ENCODE data around the gene YDJC. TPM values are rescaled to one million over a fixed set of nuclear protein-coding genes. Genes with fewer than 3 reads are reported as not detected.
A peak's percentile ranks its signal among the peaks of the same experiment; 100 is the strongest.

YDJC gene
- total and polyA plus RNA-seq, 4 donors: 11.0 to 41.1 (median 31.3) TPM

DNA sequence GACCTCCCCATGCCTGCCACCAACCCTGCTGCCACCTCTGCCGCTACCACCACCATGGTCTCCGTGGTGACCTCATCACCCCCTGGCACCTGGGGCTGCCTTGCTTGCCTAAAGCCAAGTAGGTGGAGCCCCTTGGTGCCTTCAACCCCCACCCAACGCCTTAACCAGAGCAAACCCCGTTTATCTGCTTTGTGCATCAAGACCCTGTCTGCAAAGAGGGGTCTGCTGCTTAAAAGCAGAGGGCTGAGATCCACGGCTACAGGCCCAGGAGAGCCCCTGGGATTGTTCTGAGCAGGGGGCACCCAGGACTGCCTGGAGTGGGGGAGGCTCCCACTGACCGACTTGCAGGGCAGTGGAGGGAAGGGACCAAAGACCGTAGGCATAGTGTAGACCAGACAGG is 31.1 kb upstream of the YDJC start:
- no peak overlapping the region for H3K4me3 ChIP-seq
- DNase-seq (no peak), ATAC-seq (ENCODE audit: insufficient read depth, low FRiP score) (no peak)
- no peaks in the 10 kb centered on the region for H3K9me3 ChIP-seq (ENCODE audit: control insufficient read depth in 4 of 4, insufficient read depth in 3 of 4, low read length in 3 of 4)
- H3K36me3 ChIP-seq (ENCODE audit: control insufficient read depth in 4 of 4, insufficient read depth in 4 of 4, low read length in 4 of 4): no peaks in the 10 kb centered on the region
- no peaks in the 10 kb centered on the region for H3K27me3 ChIP-seq (ENCODE audit: control insufficient read depth in 3 of 3, insufficient read depth in 3 of 3, low read length in 2 of 3)
- H3K27ac ChIP-seq (ENCODE audit: low read depth in 1 of 2, low read length in 1 of 2): no peak overlapping the region
- no peak overlapping the region for H3K9ac ChIP-seq (ENCODE audit: insufficient read depth in 1 of 2, low read length in 2 of 2)
- TF ChIP-seq, protein P1, sequence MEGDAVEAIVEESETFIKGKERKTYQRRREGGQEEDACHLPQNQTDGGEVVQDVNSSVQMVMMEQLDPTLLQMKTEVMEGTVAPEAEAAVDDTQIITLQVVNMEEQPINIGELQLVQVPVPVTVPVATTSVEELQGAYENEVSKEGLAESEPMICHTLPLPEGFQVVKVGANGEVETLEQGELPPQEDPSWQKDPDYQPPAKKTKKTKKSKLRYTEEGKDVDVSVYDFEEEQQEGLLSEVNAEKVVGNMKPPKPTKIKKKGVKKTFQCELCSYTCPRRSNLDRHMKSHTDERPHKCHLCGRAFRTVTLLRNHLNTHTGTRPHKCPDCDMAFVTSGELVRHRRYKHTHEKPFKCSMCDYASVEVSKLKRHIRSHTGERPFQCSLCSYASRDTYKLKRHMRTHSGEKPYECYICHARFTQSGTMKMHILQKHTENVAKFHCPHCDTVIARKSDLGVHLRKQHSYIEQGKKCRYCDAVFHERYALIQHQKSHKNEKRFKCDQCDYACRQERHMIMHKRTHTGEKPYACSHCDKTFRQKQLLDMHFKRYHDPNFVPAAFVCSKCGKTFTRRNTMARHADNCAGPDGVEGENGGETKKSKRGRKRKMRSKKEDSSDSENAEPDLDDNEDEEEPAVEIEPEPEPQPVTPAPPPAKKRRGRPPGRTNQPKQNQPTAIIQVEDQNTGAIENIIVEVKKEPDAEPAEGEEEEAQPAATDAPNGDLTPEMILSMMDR (IDR thresholded peaks at IDR 0.05; ENCODE audit: control extremely low read depth, extremely low read depth): no peak
- 74 to 93% methylated on average over 7 of the region's 7 CpGs for WGBS, 2 donors
- H3K4me1 ChIP-seq (ENCODE audit: control insufficient read depth in 5 of 5, insufficient read depth in 5 of 5, low read length in 5 of 5): peaks cover 0 to 5% (median 1%) of the 10 kb centered on the region in 5 donors

DNA sequence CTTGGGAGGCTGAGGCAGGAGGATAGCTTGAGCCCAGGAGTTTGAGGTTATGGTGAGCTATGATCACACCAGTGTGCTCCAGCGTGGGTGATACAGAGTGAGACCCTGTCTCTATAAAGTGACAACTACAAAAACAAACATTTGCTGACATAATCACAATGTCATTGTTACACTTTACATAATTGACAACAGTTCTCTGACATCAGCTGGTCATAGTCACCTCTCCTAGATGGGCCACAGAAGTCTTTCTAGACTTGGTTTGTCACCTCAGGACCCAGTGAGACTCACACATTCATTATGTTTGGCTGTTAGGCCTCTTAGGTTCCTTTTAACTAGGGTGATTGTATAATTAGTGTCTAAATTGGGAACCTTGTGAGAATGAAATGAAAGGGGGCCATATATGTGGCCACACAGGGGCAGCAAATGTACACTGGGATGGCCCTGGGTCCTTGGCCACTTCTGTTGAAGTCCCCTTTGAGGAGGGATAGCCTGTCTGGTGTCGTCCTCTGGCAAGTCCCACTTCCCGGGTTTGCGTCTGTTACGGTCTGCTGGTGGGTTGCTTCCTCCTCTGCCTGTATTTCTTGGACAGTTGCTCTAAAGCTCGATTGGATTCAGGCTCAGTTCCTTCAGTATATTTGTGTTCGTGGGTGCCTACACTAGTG is 30.2 kb upstream of the YDJC start:
- WGBS, 2 donors: 74 to 87% methylated on average over 7 of the region's 7 CpGs
- no peaks in the 10 kb centered on the region for H3K27me3 ChIP-seq (ENCODE audit: control insufficient read depth in 3 of 3, insufficient read depth in 3 of 3, low read length in 2 of 3)
- TF ChIP-seq, protein P1 (IDR thresholded peaks at IDR 0.05; ENCODE audit: control extremely low read depth, extremely low read depth): no peak
- no peaks in the 10 kb centered on the region for H3K36me3 ChIP-seq (ENCODE audit: control insufficient read depth in 4 of 4, insufficient read depth in 4 of 4, low read length in 4 of 4)
- H3K9ac ChIP-seq (ENCODE audit: insufficient read depth in 1 of 2, low read length in 2 of 2): no peak overlapping the region
- ATAC-seq (ENCODE audit: insufficient read depth, low FRiP score) (no peak), DNase-seq (no peak)
- no peaks in the 10 kb centered on the region for H3K9me3 ChIP-seq (ENCODE audit: control insufficient read depth in 4 of 4, insufficient read depth in 3 of 4, low read length in 3 of 4)
- no peak overlapping the region for H3K27ac ChIP-seq (ENCODE audit: low read depth in 1 of 2, low read length in 1 of 2)
- H3K4me3 ChIP-seq: no peak overlapping the region
- peaks cover 0 to 1% (median 0%) of the 10 kb centered on the region in 5 donors for H3K4me1 ChIP-seq (ENCODE audit: control insufficient read depth in 5 of 5, insufficient read depth in 5 of 5, low read length in 5 of 5)

DNA sequence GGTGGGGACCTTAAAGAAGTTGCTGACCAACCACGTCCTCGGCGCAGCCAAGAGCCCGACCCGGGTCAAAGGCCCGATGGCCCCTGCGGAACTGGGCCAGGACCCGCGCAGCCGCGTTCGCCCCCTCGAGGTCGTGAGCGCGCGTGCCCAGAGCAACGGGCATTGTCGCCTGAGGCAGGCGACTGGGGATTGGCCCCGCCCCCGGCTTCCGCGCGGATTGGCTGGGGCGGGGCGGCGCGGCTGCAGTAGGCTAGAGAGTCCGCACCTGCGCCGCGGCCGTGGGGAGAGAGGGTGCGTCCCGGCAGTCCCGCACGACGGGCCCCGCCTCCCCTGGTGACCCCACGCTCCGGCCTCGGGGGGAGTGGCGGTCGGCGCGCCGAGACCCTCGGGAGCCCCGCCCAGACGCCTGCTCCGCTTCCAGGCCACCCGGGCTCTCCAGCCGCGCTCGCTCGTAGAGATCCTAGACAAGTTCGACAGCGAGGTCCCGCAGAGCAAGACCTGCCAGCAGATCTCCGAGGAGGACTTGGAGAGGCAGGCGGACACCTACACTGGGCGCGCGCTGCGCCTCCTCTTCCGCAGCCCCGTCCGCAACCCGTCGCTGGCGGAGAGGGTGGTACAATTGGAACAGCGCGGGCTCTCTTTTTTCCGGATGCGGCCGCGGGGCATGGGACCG is 27.7 kb upstream of the YDJC start:
- no peaks in the 10 kb centered on the region for H3K9me3 ChIP-seq (ENCODE audit: control insufficient read depth in 4 of 4, insufficient read depth in 3 of 4, low read length in 3 of 4)
- peak; percentile 84 for ATAC-seq (ENCODE audit: insufficient read depth, low FRiP score)
- H3K4me3 ChIP-seq: peak overlapping the region; percentile 60
- H3K9ac ChIP-seq (ENCODE audit: insufficient read depth in 1 of 2, low read length in 2 of 2): no peak overlapping the region
- TF ChIP-seq, protein P1 (IDR thresholded peaks at IDR 0.05; ENCODE audit: control extremely low read depth, extremely low read depth): no peak
- no peaks in the 10 kb centered on the region for H3K27me3 ChIP-seq (ENCODE audit: control insufficient read depth in 3 of 3, insufficient read depth in 3 of 3, low read length in 2 of 3)
- peaks cover 0 to 9% (median 1%) of the 10 kb centered on the region in 5 donors for H3K4me1 ChIP-seq (ENCODE audit: control insufficient read depth in 5 of 5, insufficient read depth in 5 of 5, low read length in 5 of 5)
- peaks cover 0 to 4% (median 0%) of the 10 kb centered on the region in 4 donors for H3K36me3 ChIP-seq (ENCODE audit: control insufficient read depth in 4 of 4, insufficient read depth in 4 of 4, low read length in 4 of 4)
- H3K27ac ChIP-seq (ENCODE audit: low read depth in 1 of 2, low read length in 1 of 2): peak overlapping the region in 1 of 2 donors; percentile 55
- 0 to 1% methylated on average over 53 to 79 of the region's 79 CpGs for WGBS, 2 donors
- peak; percentile 65 to 77 (median 74) for DNase-seq

All from lung (tissue), 12 donors.